Gastroesophageal sphincter (tissue), 4 donors: ENCODE data around the gene SDF2. TPM values are rescaled to one million over a fixed set of nuclear protein-coding genes. Genes with fewer than 3 reads are reported as not detected.

Experiments used
- ATAC-seq: fragments of 150-250 bp; one replicate; pipeline ENCODE4 v1.9.1; 2016; ENCODE audit warnings: mild to moderate bottlenecking, moderate library complexity
- H3K27ac ChIP-seq, 4 donors: fragments of 200-600 bp; sonication (generic) in 3 of 4; 1 replicate in 3 of 4; 2 replicates in 1 of 4; pipeline ENCODE4 v1.5.1; 2016 to 2019
- H3K27me3 ChIP-seq: fragments of 200-600 bp; sonication (generic); one replicate; pipeline ENCODE4 v1.5.1; 2019
- H3K36me3 ChIP-seq, 2 donors: fragments of 200-600 bp; sonication (generic); one replicate each; pipeline ENCODE4 v1.5.1; 2019; ENCODE audit warnings: control low read depth in 1 of 2
- H3K4me1 ChIP-seq, 3 donors: fragments of 200-600 bp; sonication (generic); 1 replicate in 2 of 3; 2 replicates in 1 of 3; pipeline ENCODE4 v1.5.1; 2016 to 2019; ENCODE audit warnings: control low read depth in 2 of 3
- H3K4me3 ChIP-seq, 2 donors: fragments of 200-600 bp; sonication (generic); one replicate each; pipeline ENCODE4 v1.5.1; 2019; ENCODE audit warnings: mild to moderate bottlenecking in 1 of 2, moderate library complexity in 1 of 2
- H3K9me3 ChIP-seq, 3 donors: fragments of 200-600 bp; sonication (generic); one replicate each; pipeline ENCODE4 v1.5.1; 2017 to 2019; ENCODE audit warnings: control low read depth in 2 of 3
- EP300 ChIP-seq: sonication (generic); formaldehyde crosslinking; IDR thresholded peaks from one replicate; pipeline ENCODE4 v1.6.1; 2017; ENCODE audit warnings: antibody characterized with exemption, mild to moderate bottlenecking
- POLR2A ChIP-seq, 2 donors: fragments of 450-650 bp; IDR thresholded peaks; one replicate each; pipeline ENCODE4 v1.6.1; 2017; ENCODE audit warnings: antibody characterized with exemption in 2 of 2, mild to moderate bottlenecking in 2 of 2, moderate library complexity in 1 of 2
- POLR2AphosphoS5 ChIP-seq: sonication (generic); formaldehyde crosslinking; IDR thresholded peaks from one replicate; pipeline ENCODE4 v1.6.1; 2017; ENCODE audit warnings: antibody characterized with exemption
- WGBS, 2 donors: methylation state at CpG; one replicate each; pipeline ENCODE4 v1.1.5; 2018; ENCODE audit warnings: low coverage in 1 of 2; 5-methylcytosine and 5-hydroxymethylcytosine counted together
- total RNA-seq, 4 donors: library from RNA; depleted of rRNA; stranded (reverse); fragments of >200 nt; gene quantifications; one replicate each; pipeline ENCODE4 v1.1.0, GENCODE V29; 2016
- TF ChIP-seq, protein P1 (sequence below), 4 experiments: fragments of 200-600 bp in 2 of 4; fragments of 450-650 bp in 2 of 4; sonication (generic) in 1 of 4; IDR thresholded peaks; one replicate each; pipeline ENCODE4 v1.5.1; 2017 to 2019; ENCODE audit warnings: antibody characterized with exemption in 4 of 4, mild to moderate bottlenecking in 2 of 4, moderate library complexity in 2 of 4

SDF2 gene
- total RNA-seq, 4 donors from 2014 or later: 29.5 to 43.2 (median 36.1) TPM

DNA sequence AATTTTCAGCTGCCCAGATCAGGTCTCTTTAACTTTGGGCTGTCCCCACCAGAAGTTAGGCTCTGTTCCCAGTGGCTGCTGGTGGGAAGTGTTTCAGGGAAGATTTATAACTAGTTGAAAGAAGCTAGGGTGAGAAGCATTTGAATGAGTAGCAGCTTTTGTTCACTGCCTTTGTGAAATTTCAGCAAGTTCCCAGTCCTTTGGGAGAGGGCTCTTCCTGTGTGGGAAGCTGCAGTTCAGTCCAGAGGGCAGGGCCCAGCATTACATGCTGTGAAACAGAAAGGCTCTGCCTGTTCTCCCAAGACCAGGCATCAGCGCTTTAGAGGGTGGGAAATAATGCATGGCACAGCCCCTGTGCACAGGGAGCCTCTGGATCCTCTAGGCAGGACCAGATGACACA, 32.2 kb upstream of the SDF2 start:
- Histone ChIP-seq H3K27me3 (no peaks in the 10 kb centered on the region), H3K4me1 (no peaks in the 10 kb centered on the region), H3K27ac (no peak overlapping the region), H3K36me3 (peaks cover 9 to 100% of the 10 kb centered on the region in 2 donors), H3K4me3 (no peak overlapping the region), H3K9me3 (no peaks in the 10 kb centered on the region)
- 100% methylated on average over 1 of the region's 1 CpG for WGBS, 2 donors
- TF ChIP-seq, protein P1, sequence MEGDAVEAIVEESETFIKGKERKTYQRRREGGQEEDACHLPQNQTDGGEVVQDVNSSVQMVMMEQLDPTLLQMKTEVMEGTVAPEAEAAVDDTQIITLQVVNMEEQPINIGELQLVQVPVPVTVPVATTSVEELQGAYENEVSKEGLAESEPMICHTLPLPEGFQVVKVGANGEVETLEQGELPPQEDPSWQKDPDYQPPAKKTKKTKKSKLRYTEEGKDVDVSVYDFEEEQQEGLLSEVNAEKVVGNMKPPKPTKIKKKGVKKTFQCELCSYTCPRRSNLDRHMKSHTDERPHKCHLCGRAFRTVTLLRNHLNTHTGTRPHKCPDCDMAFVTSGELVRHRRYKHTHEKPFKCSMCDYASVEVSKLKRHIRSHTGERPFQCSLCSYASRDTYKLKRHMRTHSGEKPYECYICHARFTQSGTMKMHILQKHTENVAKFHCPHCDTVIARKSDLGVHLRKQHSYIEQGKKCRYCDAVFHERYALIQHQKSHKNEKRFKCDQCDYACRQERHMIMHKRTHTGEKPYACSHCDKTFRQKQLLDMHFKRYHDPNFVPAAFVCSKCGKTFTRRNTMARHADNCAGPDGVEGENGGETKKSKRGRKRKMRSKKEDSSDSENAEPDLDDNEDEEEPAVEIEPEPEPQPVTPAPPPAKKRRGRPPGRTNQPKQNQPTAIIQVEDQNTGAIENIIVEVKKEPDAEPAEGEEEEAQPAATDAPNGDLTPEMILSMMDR (IDR thresholded peaks at IDR 0.05): no peak
- no peak for TF ChIP-seq POLR2AphosphoS5
- ATAC-seq: no peak

GRCh38 chr17:28689011-28689410, 27.3 kb upstream of the SDF2 start:
- H3K36me3 ChIP-seq: peaks cover 9 to 100% of the 10 kb centered on the region in 2 donors
- TF ChIP-seq EP300 (no peak), POLR2AphosphoS5 (no peak), POLR2A (IDR thresholded peaks at IDR 0.05) (no peak)
- TF ChIP-seq, protein P1 (IDR thresholded peaks at IDR 0.05): no peak

GRCh38 chr17:28688481-28688880, 26.8 kb upstream of the SDF2 start:
- Histone ChIP-seq H3K9me3 (no peaks in the 10 kb centered on the region), H3K4me3 (no peak overlapping the region), H3K27me3 (no peaks in the 10 kb centered on the region), H3K36me3 (peaks cover 9 to 100% of the 10 kb centered on the region in 2 donors), H3K27ac (no peak overlapping the region), H3K4me1 (no peaks in the 10 kb centered on the region)
- ATAC-seq: no peak
- no peak for TF ChIP-seq EP300
- no peak for TF ChIP-seq POLR2A (IDR thresholded peaks at IDR 0.05)
- TF ChIP-seq POLR2AphosphoS5: no peak
- TF ChIP-seq, protein P1 (IDR thresholded peaks at IDR 0.05): no peak
- WGBS, 2 donors: 93 to 97% methylated on average over 4 of the region's 4 CpGs

More at GRCh38 chr17:28689011-28689410, 27.3 kb upstream of the SDF2 start:
- Histone ChIP-seq H3K4me1 (no peaks in the 10 kb centered on the region), H3K27me3 (no peaks in the 10 kb centered on the region), H3K27ac (no peak overlapping the region), H3K4me3 (no peak overlapping the region), H3K9me3 (no peaks in the 10 kb centered on the region)
- 93 to 100% methylated on average over 2 to 3 of the region's 3 CpGs for WGBS, 2 donors
- no peak for ATAC-seq

- Histone ChIP-seq H3K4me1 (no peaks in the 10 kb centered on the region), H3K36me3 (peaks cover 9 to 100% of the 10 kb centered on the region in 2 donors), H3K27ac (no peak overlapping the region), H3K27me3 (no peaks in the 10 kb centered on the region), H3K9me3 (no peaks in the 10 kb centered on the region), H3K4me3 (no peak overlapping the region)
- TF ChIP-seq, protein P1 (IDR thresholded peaks at IDR 0.05): no peak
- no peak for TF ChIP-seq POLR2A (IDR thresholded peaks at IDR 0.05)
- no peak for TF ChIP-seq POLR2AphosphoS5
- no peak for TF ChIP-seq EP300
- no peak for ATAC-seq
- 80 to 84% methylated on average over 2 to 3 of the region's 4 CpGs for WGBS, 2 donors
These were observed 24.6 kb upstream of the SDF2 start for GRCh38 chr17:28686296-28686695.

GRCh38 chr17:28685366-28685765, 23.7 kb upstream of the SDF2 start:
- Histone ChIP-seq H3K9me3 (no peaks in the 10 kb centered on the region), H3K36me3 (peaks cover 9 to 100% of the 10 kb centered on the region in 2 donors), H3K27me3 (no peaks in the 10 kb centered on the region), H3K27ac (no peak overlapping the region), H3K4me3 (no peak overlapping the region), H3K4me1 (no peaks in the 10 kb centered on the region)
- no peak for ATAC-seq
- TF ChIP-seq POLR2A (IDR thresholded peaks at IDR 0.05): no peak
- TF ChIP-seq EP300: no peak
- TF ChIP-seq POLR2AphosphoS5: no peak
- TF ChIP-seq, protein P1 (IDR thresholded peaks at IDR 0.05): no peak
- WGBS, 2 donors: 90 to 93% methylated on average over 2 to 5 of the region's 5 CpGs
